Activated CD8-positive, alpha-beta memory T cell treated with anti-CD3 and anti-CD28 coated beads for 24 hours (primary cell): ENCODE results near the gene RBM27.
A peak's percentile ranks its signal among the peaks of the same experiment; 100 is the strongest.
"Not testable (repeated sequence)": the region's sequence is repeated elsewhere in the genome, so short reads cannot be mapped to it uniquely, and the experiment has no call there.

ENCODE experiments used
- DNase-seq: peaks from one replicate; pipeline ENCODE4 v3.0.0-alpha.2; 2020

The RBM27 gene, protein sequence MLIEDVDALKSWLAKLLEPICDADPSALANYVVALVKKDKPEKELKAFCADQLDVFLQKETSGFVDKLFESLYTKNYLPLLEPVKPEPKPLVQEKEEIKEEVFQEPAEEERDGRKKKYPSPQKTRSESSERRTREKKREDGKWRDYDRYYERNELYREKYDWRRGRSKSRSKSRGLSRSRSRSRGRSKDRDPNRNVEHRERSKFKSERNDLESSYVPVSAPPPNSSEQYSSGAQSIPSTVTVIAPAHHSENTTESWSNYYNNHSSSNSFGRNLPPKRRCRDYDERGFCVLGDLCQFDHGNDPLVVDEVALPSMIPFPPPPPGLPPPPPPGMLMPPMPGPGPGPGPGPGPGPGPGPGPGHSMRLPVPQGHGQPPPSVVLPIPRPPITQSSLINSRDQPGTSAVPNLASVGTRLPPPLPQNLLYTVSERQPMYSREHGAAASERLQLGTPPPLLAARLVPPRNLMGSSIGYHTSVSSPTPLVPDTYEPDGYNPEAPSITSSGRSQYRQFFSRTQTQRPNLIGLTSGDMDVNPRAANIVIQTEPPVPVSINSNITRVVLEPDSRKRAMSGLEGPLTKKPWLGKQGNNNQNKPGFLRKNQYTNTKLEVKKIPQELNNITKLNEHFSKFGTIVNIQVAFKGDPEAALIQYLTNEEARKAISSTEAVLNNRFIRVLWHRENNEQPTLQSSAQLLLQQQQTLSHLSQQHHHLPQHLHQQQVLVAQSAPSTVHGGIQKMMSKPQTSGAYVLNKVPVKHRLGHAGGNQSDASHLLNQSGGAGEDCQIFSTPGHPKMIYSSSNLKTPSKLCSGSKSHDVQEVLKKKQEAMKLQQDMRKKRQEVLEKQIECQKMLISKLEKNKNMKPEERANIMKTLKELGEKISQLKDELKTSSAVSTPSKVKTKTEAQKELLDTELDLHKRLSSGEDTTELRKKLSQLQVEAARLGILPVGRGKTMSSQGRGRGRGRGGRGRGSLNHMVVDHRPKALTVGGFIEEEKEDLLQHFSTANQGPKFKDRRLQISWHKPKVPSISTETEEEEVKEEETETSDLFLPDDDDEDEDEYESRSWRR

DNA sequence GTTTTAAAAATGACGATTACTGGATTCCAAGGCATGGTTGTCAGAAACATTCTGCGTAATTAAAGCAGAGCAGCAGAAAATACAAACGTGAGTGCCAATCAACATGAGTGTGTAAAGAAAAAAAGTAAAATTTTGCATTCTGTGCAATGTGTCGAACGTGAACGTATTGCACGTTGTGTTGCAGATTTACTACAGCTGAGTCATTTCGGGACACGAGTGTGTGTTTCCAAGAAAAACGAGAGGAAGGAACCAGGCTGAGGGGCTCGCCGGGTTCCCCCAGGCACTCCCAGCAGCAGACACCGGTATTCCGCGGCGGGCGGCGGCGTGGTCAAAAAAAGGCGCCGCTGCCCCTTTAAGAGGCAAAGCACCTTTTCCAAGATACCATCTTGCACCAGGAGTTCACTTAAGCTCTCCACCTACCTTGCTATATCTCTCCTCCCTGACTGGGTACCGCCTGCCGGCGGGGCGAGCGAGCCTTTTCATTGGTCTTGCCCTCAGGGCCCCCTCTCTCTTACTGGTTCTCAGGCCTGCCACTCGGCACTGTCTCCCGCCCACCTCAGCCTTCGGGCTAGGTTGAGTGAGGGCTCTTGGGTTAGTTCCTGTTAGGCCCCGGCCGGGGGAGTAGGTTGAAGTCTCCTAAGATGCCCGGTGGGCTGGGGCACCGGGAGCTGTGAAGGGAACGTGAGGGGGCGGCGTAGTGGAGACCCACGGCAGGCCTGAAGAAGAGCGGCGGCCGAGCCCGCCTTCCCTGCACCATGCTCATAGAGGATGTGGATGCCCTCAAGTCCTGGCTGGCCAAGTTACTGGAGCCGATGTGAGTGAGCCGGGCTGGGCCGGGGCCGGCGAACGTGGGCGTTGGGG lies at the start of gene RBM27:
Gene RBM27, plus strand, starts transcription at position 595 of the 861 bp plus-strand sequence. Its CDS starts 161 bp downstream, at position 756.
- DNase-seq = peak; percentile 100

DNA sequence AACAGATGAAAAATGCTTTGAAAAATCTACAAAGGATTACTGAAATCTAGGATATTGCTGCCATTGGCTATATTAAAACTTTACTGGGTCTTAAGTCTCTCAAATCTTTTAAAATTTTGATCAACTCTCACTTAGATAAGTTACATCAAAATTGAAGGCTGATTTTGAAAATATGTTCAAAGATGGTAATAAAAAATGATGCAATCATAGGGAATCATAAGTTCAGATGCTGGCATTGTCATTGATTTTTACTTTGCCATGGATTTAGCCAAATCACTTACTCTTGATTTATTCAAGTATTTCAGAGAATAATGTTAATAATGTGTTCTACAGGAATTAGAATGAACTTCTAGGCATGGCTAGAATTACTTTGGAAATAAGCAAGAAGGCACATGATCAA lies 45.1 kb upstream of the RBM27 start:
- DNase-seq = no peak

DNA sequence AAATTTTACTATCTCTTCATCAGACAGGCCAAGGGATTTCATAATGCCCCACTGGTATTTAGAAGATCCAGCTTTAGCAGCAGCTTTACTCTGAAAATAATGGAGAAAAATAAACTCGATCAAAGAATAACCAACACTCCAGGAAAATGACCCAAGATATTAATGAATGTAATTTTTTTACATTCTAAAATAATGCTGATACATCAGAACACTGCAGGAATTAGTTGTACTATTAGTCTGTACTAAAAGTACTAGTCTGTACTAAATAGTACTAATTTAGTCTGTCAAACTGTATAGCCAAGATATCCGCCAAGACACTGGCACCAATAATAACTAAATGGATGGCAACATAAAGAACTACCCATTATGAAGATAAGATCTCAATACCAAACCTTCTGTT lies 39.0 kb upstream of the RBM27 start:
- DNase-seq = no peak

DNA sequence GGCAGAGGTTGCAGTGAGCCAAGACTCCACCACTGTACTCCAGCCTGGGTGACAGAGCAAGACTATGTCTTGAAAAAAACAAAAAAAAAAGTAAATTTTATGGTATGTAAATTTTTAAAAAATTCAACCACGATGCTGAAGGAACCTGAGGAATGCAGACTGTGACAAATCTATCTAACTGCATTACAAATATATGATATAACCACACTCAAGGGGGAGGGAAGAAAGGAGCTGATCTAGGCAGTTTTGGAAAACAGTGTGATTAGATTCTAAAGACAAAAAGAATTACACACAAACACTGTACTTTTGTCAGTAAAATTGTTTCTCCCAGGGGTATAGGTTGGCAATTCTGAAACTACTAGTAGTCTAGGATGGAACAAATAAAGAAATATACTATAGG lies 37.9 kb upstream of the RBM27 start:
- no peak for DNase-seq

DNA sequence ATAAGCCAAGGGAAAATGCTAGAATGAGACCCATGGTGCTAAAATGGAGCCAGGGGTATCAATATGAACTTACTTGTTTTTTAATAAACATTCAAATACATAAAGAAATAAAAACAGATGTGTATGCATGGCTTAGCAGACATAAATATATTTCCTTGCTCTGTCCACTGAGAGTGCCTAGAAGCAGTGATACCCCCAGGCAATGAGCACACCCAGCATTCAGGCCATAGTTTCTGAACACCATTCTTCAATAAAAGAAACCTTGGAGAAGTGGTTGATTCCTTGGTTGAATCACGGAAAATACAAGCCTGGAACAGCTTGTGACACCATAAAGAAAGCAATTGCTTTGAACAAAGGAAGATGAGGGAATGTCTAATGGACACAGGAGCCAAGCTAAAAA lies 37.5 kb upstream of the RBM27 start:
- no peak for DNase-seq

DNA sequence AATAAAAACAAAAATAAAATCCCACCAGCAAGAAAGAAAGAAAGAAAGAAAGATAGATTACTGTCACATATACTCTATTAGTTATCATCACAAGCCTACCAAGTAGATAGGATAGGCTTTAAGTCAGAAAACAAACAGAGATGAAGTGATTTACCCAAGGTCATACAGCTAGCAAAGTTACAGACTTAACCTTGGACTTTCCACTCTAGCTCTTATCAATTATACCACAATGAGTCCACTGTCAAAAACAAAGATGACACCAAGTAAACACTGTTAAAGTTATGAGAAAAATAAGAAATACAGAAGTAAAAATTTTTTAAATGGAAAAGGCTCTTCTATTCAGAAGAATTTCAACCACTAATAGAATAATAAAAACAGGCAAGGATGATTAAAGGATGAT lies 34.3 kb upstream of the RBM27 start:
- DNase-seq = no peak

DNA sequence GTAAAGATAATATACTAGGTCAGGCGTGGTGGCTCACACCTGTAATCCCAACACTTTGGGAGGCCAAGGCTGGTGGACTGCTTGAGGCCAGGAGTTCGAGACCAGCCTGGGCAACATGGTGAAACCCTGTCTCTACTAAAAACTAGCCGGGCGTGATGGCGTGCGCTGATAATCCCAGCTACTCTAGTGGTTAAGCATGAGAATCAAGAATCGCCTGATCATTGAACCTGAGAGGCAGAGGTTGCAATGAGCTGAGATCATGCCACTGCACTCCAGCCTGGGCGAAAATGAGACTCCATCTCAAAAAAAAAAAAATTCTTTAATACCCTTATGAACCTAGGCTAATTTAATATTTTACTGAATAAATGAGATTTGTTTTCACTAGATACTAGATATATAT lies 30.4 kb upstream of the RBM27 start:
- not testable (repeated sequence) for DNase-seq

DNA sequence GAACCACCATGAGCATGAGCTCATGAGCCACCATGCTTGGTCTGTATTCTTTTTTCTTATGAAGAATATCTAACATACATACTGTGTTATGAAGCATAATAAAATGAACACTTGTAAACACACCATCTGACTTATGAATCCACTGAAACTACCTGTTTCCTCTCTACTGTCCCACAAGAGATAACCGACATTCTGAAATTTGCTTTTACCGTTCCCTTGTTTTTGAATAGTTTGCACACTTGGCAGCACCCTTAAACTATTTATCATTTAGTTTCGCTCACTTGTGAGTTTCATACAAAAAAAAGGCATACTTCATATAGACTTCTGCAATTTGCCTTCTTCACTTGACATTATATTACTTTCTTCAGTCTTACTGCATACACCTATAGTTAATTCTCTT lies 29.8 kb upstream of the RBM27 start:
- no peak for DNase-seq

DNA sequence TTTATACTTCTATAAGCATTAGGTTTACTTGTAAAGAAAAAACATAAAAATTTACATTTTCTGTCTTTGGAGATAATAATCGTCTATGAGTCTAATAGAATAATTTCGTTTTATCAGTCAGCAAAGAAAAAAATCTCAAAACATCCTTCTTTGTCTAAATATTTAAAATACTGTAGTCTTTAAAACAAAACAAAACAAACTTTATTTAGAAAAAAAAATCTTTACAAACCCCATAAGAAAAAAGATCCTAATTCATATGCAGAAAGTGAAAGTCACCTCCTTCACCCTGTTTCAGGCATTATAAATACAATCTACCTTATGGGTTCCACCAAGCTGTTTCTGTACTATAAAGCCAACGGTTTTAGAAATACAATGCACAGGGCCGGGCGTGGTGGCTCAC lies 26.6 kb upstream of the RBM27 start:
- DNase-seq = no peak

DNA sequence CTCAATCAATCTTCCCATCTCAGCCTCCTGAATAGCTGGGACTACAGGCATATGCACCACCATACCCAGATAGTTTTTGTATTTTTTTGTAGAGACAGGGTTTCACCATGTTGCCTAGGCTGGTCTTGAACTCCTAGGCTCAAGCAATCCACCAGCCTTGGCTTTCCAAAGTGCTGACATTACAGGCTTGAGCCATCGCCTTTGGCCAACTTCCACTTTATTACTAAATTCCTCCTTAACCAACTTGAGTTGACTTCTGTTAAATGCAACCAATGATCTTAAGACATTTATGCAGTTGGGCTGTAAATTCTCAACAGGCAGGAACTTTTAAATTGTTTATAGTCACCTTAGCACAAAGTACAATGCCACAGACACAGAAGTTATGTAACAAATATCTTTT lies 23.7 kb upstream of the RBM27 start:
- DNase-seq = no peak

DNA sequence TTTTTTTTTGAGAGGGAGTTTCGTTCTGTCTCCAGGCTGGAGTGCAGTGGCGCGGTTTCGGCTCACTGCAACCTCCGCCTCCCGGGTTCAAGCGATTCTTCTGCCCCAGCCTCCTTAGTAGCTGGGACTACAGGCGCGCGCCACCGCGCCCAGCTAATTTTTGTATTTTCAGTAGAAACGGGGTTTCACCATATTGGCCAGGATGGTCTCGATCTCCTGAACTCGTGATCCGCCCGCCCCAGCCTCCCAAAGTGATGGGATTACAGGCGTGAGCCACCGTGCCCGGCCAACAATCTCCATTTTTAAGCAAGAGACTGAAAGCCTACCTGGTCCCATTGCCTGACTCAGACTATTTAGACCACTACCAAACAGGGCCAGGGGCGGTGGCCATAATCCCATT lies 20.0 kb upstream of the RBM27 start:
- peak; percentile 58 for DNase-seq

DNA sequence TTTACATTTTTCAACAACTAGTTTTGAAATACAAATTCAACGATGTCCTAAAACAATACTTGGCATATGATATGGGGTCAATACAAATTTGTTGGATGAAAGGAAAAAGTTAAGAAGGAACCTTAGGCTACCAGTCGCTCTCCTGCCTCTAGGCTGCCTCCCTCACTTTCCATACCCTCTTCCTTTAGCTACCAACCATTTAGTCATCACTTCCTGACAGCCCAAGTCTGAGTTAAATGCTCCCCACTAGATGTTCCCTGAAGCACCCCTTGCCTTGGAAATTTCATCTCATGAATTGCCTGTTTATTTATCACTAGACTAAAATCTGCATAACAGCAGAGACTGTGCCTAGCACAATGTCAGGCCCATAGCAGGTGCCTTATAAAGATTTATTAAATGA lies 18.2 kb upstream of the RBM27 start:
- no peak for DNase-seq

DNA sequence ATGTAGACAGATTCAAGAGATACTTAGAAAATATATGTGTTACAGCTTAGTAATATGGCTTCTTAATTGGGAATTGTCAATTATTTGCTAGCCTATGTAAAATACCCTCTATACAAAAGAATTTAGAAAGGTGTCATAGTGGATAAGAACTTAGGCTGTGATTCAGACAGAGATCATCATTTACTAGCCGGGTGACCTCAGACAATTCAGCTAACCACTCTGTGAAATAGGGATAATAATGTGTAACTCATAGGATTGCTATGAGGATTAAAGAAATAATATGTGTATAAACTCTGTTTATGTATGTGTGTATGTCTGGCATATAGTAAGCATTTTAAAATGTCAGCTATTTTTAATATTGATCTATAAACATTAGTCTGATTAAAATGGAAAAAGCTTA lies 15.0 kb upstream of the RBM27 start:
- DNase-seq = no peak

DNA sequence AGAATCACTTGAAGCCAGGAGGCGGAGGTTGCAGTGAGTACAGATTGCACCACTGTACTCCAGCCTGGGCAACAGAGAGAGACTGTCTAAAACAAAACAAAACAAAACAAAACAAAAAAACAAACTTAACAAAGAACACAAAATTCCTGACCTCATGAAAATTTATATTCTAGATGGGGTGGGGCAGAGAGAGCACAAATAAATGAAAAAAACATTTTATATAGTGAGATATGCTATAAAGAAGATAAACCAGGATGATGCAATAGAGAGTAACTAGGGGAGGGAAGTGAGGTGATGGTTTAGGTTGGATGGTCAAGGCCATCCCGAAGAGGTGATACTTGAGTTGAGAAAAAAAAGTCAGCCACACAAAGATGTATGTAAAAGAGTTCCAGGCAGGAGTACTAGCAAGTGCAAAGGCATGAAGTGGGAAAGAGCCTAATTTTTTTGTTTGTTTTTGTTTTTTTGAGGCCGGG lies 10.8 kb upstream of the RBM27 start:
- DNase-seq = no peak

DNA sequence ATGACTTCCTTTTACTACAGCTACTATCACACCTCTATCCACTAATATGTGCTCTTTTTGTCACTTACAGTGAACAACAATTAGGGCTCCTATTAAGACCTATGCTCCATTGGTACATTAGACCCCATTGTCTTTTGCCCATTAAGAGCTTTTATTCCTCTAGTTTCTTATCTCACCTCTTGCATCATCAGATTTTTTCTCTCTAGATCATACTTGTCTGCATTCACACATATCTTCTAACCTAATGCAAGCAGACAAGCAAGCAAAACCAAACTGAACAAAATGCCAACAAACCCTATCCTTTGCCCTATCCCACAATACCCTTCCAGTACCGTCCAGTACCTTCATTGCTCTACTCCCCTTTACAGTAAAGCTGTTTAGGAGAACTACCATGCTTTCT lies 10.1 kb upstream of the RBM27 start:
- DNase-seq = no peak

DNA sequence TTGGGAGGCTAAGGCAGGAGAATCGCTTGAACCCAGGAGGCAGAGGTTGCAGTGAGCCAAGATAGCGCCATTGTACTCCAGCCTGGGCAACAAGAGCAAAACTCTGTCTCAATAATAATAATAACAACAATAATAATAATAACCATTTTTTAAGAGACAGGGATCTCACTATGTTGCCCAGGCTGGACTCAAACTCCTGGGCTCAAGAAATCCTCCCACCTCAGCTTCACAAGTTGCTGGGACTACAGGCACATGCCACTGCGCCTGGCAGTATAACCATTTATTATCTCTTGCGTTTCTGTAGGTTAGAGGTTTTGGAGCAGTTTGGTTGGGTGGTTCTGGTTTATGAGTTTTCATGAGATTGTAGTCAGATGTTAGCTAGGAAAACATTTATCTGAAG lies 8.4 kb upstream of the RBM27 start:
- not testable (repeated sequence) for DNase-seq

DNA sequence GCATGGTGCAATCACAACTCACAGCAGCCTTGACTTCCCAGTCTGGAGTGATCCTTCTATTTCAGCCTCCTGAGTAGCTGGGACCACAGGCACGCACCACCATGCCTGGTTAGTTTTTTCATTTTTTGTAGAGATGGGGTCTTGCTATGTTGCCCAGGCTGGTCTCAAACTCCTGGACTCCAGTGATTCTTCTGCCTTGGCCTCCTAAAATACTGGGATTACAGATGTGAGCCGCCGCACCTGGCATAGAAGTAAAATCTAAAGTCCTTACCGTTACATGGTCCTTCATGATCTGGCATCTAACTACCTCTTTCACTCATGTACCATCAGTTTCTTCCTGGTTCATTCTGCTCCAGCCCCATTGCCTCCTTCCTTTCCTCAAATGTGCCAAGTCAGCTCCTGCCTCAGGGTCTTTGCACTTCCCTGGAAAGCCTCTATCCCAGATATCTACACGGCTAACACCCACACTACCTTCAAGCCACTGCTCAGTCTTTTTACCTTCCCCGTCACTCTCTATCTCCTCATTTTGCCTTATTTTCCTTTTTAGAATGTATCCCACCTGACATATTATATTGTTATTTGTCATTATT lies 6.9 kb upstream of the RBM27 start:
- DNase-seq = no peak

DNA sequence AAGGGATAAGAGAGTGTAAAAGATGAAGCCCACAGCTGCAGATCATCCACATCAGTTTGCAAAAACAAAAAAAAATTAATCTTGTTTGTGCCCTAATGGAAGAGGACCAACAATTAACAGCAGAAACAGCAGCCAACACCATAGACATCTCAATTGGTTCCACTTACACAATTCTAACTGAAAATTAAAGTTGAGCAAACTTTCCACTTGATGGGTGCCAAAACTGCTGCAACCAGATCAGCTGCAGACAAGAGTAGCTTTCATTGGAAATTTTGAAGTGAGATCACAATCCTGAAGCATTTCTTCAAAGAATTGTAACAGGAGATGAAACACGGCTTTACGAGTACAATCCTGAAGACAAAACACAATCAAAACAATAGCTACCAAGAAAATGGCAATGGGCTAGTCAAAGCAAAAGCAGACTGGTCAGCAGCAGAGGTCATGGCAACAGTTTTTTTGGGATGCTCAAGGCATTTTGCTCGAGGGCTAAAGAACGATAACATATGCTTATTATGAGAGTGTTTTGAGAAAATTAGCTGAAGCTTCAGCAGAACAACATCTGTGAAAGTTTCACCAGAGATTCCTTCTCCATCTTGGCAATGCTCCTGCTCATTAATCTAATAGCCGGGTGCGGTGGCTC lies 4.1 kb upstream of the RBM27 start:
- no peak for DNase-seq

DNA sequence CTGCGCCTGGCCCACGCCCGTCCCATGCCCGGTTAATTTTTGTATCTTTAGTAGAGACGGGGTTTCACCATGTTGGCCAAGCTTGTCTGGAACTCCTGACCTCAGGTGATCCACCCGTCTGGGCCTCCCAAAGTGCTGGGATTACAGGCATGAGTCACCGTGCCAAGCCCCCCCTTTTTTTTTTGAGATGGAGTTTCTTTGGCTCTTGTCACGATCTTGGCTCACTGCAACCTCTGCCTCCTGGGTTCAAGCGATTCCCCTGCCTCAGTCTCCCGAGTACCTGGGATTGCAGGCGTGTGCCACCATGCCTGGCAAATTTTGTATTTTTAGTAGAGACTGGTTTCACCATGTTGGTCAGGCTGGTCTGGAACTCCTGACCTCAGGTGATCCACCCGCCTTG lies 1.6 kb upstream of the RBM27 start:
- not testable (repeated sequence) for DNase-seq

DNA sequence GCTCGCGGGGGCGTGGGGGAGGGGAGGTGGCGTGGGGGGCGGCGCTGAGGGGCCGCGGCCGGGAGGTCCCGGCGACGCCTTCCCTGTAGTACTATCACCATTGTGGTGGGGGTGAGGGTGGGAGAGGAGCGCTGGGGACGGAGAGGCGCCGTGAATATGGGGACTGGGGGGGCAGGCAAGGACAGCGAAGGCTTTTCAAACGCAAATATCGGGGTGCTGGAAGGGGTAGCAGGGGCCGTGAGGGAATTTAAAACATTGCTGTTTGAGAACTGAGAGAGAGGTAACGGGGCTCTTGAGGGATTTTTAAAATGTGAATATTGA lies 427 bp downstream of the RBM27 start:
- DNase-seq = no peak

DNA sequence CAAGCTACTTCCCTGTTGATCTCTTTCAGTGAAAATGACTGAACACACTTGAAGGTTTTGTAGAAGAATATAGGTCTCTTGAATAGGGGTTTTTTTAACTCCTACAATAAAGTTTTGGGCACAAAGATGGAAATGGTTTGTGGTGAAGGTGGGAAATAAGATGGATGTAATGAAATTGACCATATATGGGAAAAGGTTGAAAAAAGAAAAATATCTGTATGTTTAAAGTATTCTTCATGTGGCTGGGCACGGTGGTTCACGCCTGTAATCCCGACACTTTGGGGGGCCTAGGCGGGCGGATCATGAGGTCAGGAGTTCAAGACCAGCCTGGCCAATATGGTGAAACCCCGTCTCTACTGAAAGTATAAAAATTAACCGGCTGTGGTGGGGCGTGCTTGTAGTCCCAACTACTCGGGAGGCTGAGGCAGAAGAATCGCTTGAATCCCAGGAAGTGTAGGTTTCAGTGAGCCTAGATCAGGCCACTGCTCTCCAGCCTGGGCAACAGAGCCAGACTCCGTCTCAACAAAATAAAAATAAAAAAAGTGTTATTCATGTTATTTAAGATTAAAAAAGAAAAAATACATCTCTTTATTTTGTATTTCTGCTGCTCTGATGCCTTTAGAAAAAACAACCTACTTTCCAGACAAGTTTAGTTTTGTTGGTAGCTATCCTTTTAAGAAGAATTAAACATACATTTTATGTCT lies 2.2 kb downstream of the RBM27 start:
- DNase-seq = no peak
